Panc1 (cell line): ENCODE data around the gene CREBL2. TPM values are rescaled to one million over a fixed set of nuclear protein-coding genes. Genes with fewer than 3 reads are reported as not detected.

Experiments
- ATAC-seq: fragments of 200-7000 bp; cut with Tn5 transposase; 2 replicates; pipeline ENCODE4 v1.9.1; 2020; ENCODE audit warnings: mild to moderate bottlenecking, moderate library complexity
- BruUV-seq: library from RNA; stranded (reverse); fragments of 400-500 nt; replicated peaks from 2 replicates; lab custom pipeline; 2021; lab: Mats Ljungman, UMichigan
- CTCF ChIA-PET: fragments of 300-600 bp; sonication (Branson Sonifier 250); formaldehyde crosslinking; loops from one replicate; lab custom pipeline; 2022; ENCODE audit warnings: antibody characterized with exemption; lab: Charles Lee
- POLR2A ChIA-PET: fragments of 300-600 bp; sonication (Branson Sonifier 250); formaldehyde crosslinking; loops from one replicate; lab custom pipeline; 2022; ENCODE audit warnings: antibody characterized with exemption; lab: Charles Lee
- DNase-seq: peaks from one replicate; pipeline ENCODE4 v3.0.0-alpha.2; 2010; ENCODE audit warnings: low read depth, low spot score
- H3K27ac ChIP-seq: 2 replicates; pipeline ENCODE4 v1.5.1; 2011; ENCODE audit warnings: mild to moderate bottlenecking, low read length, inconsistent platforms
- H3K27me3 ChIP-seq: fragments of 200-500 bp; sonication (Bioruptor generic); 2 replicates; pipeline ENCODE4 v1.6.0; 2014; ENCODE audit warnings: low read length, inconsistent platforms; ENCODE audit not compliant: control insufficient read depth, insufficient read depth
- H3K36me3 ChIP-seq: fragments of 200-500 bp; sonication (Bioruptor generic); 2 replicates; pipeline ENCODE4 v1.5.1; 2014; ENCODE audit warnings: inconsistent platforms, mild to moderate bottlenecking, low read length, moderate library complexity; ENCODE audit not compliant: control insufficient read depth, insufficient read depth
- H3K4me1 ChIP-seq: 2 replicates; pipeline ENCODE4 v1.5.1; 2011; ENCODE audit warnings: inconsistent platforms, mild to moderate bottlenecking, low read length, moderate library complexity; ENCODE audit not compliant: control insufficient read depth, insufficient read depth
- H3K4me3 ChIP-seq, 2 experiments: 2 replicates each; pipeline ENCODE4 v1.5.1; 2011 to 2012; ENCODE audit warnings: low read depth in 2 of 2, low read length in 2 of 2, mild to moderate bottlenecking in 2 of 2, inconsistent platforms in 1 of 2, moderate library complexity in 1 of 2
- H3K9me3 ChIP-seq: fragments of 200-500 bp; sonication (Bioruptor generic); 2 replicates; pipeline ENCODE4 v1.5.1; 2014; ENCODE audit warnings: low read depth, mild to moderate bottlenecking, inconsistent platforms, low read length, moderate library complexity; ENCODE audit not compliant: control insufficient read depth, insufficient read depth
- POLR2AphosphoS5 ChIP-seq: IDR thresholded peaks from 2 replicates; pipeline ENCODE4 v1.6.1; 2012; ENCODE audit warnings: mild to moderate bottlenecking, low read depth, low read length, moderate library complexity
- SIN3A ChIP-seq: IDR thresholded peaks from 2 replicates; pipeline ENCODE4 v1.6.1; 2012; ENCODE audit warnings: low read depth, mild to moderate bottlenecking, low read length, moderate library complexity, borderline replicate concordance; ENCODE audit not compliant: insufficient read depth
- TCF7L2 ChIP-seq: IDR thresholded peaks from 2 replicates; pipeline ENCODE4 v1.6.1; 2011; ENCODE audit warnings: mild to moderate bottlenecking, low read depth, low read length, inconsistent platforms
- in situ Hi-C: cut with HindIII; loops from 2 replicates; pipeline ENCODE4 v1.10.0; 2016; ENCODE audit warnings: low sequenced_read_pairs, low pct_unique_long_range_greater_than_20kb
- intact Hi-C: fragments of 100-400 bp; cut with micrococcal nuclease; formaldehyde crosslinking; loops from one replicate; pipeline ENCODE4 v1.10.0; 2022; ENCODE audit not compliant: unreplicated experiment
- total RNA-seq: library from RNA; stranded (reverse); gene quantifications from one replicate; pipeline ENCODE4 v1.2.1, GENCODE V29; 2021; ENCODE audit not compliant: unreplicated experiment
- TF ChIP-seq, protein P1 (sequence below): fragments of 450-650 bp; IDR thresholded peaks from 2 replicates; pipeline ENCODE4 v1.5.1; 2017; ENCODE audit warnings: mild to moderate bottlenecking
- TF ChIP-seq, protein P2 (sequence below), 2 experiments: IDR thresholded peaks; 2 replicates each; pipeline ENCODE4 v1.6.1; 2011 to 2012; ENCODE audit warnings: low read depth in 2 of 2, control low read depth in 1 of 2, low read length in 1 of 2, mild to moderate bottlenecking in 1 of 2, moderate library complexity in 1 of 2; ENCODE audit not compliant: insufficient read depth in 1 of 2

The CREBL2 gene
- total RNA-seq, 1 experiment from 2014 or later: 13.6 TPM

GRCh38 chr12:12668005-12668404 is 56.3 kb downstream of the CREBL2 start:
- Histone ChIP-seq H3K27me3 (no peaks in the 10 kb centered on the region), H3K27ac (no peak overlapping the region), H3K36me3 (no peaks in the 10 kb centered on the region), H3K4me3 (no peak overlapping the region), H3K4me1 (peaks cover under 1% of the 10 kb centered on the region), H3K9me3 (no peaks in the 10 kb centered on the region)
- ChIA-PET POLR2A (no interaction called here), CTCF (no interaction called here)
- DNase-seq (no peak), ATAC-seq (no peak)
- intact Hi-C loops (no loop called here), in situ Hi-C loops (no loop called here)
- no TSS peak for BruUV-seq
- TF ChIP-seq, protein P1, sequence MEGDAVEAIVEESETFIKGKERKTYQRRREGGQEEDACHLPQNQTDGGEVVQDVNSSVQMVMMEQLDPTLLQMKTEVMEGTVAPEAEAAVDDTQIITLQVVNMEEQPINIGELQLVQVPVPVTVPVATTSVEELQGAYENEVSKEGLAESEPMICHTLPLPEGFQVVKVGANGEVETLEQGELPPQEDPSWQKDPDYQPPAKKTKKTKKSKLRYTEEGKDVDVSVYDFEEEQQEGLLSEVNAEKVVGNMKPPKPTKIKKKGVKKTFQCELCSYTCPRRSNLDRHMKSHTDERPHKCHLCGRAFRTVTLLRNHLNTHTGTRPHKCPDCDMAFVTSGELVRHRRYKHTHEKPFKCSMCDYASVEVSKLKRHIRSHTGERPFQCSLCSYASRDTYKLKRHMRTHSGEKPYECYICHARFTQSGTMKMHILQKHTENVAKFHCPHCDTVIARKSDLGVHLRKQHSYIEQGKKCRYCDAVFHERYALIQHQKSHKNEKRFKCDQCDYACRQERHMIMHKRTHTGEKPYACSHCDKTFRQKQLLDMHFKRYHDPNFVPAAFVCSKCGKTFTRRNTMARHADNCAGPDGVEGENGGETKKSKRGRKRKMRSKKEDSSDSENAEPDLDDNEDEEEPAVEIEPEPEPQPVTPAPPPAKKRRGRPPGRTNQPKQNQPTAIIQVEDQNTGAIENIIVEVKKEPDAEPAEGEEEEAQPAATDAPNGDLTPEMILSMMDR: no peak
- TF ChIP-seq SIN3A (no peak), POLR2AphosphoS5 (no peak), TCF7L2 (no peak)
- TF ChIP-seq, protein P2, sequence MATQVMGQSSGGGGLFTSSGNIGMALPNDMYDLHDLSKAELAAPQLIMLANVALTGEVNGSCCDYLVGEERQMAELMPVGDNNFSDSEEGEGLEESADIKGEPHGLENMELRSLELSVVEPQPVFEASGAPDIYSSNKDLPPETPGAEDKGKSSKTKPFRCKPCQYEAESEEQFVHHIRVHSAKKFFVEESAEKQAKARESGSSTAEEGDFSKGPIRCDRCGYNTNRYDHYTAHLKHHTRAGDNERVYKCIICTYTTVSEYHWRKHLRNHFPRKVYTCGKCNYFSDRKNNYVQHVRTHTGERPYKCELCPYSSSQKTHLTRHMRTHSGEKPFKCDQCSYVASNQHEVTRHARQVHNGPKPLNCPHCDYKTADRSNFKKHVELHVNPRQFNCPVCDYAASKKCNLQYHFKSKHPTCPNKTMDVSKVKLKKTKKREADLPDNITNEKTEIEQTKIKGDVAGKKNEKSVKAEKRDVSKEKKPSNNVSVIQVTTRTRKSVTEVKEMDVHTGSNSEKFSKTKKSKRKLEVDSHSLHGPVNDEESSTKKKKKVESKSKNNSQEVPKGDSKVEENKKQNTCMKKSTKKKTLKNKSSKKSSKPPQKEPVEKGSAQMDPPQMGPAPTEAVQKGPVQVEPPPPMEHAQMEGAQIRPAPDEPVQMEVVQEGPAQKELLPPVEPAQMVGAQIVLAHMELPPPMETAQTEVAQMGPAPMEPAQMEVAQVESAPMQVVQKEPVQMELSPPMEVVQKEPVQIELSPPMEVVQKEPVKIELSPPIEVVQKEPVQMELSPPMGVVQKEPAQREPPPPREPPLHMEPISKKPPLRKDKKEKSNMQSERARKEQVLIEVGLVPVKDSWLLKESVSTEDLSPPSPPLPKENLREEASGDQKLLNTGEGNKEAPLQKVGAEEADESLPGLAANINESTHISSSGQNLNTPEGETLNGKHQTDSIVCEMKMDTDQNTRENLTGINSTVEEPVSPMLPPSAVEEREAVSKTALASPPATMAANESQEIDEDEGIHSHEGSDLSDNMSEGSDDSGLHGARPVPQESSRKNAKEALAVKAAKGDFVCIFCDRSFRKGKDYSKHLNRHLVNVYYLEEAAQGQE (IDR thresholded peaks at IDR 0.05; ENCODE audit: insufficient read depth in 1 of 2, low read depth in 2 of 2, low read length in 1 of 2): no peak

DNA sequence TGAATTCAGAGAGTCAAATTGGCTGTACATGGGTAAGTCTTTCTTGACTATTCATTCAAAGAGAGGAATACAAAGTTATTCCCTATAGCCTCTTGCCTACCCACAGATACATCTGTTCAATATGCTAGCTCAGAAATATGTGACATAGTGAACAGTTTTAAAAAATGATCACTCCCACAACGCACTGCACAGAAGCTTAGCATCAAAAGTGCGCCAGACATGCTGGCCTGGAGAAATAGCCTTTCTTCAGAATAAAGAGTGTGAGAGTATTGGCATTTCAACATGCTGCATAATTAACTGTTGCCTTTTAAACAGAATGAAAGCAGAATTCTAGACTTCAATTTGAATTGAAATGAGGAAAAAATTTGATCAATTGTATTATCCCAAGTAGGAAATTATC is 57.3 kb downstream of the CREBL2 start:
- Histone ChIP-seq H3K9me3 (no peaks in the 10 kb centered on the region), H3K27ac (no peak overlapping the region), H3K36me3 (no peaks in the 10 kb centered on the region), H3K4me3 (no peak overlapping the region), H3K27me3 (no peaks in the 10 kb centered on the region), H3K4me1 (peaks cover 3% of the 10 kb centered on the region)
- DNase-seq (no peak), ATAC-seq (no peak)
- TF ChIP-seq SIN3A: no peak
- TF ChIP-seq, protein P1: no peak
- TF ChIP-seq TCF7L2: no peak
- TF ChIP-seq, protein P2 (IDR thresholded peaks at IDR 0.05; ENCODE audit: insufficient read depth in 1 of 2, low read depth in 2 of 2, low read length in 1 of 2): no peak
- TF ChIP-seq POLR2AphosphoS5: no peak
- intact Hi-C loops: no loop called here
- in situ Hi-C loops: no loop called here
- BruUV-seq: no TSS peak
- POLR2A ChIA-PET: no interaction called here
- CTCF ChIA-PET: no interaction called here
